Stimulated activated CD4-positive, alpha-beta T cell treated with anti-CD3 and anti-CD28 coated beads, Interleukin-4, amount 100 ng/mL, for 24 hours (primary cell): Measurements from ENCODE around the gene ZNF850.
"Not testable (repeated sequence)": the region's sequence is repeated elsewhere in the genome, so short reads cannot be mapped to it uniquely, and the experiment has no call there.

Experiments
- DNase-seq: peaks from one replicate; pipeline ENCODE4 v3.0.0-alpha.2; 2020

The ZNF850 gene

DNA sequence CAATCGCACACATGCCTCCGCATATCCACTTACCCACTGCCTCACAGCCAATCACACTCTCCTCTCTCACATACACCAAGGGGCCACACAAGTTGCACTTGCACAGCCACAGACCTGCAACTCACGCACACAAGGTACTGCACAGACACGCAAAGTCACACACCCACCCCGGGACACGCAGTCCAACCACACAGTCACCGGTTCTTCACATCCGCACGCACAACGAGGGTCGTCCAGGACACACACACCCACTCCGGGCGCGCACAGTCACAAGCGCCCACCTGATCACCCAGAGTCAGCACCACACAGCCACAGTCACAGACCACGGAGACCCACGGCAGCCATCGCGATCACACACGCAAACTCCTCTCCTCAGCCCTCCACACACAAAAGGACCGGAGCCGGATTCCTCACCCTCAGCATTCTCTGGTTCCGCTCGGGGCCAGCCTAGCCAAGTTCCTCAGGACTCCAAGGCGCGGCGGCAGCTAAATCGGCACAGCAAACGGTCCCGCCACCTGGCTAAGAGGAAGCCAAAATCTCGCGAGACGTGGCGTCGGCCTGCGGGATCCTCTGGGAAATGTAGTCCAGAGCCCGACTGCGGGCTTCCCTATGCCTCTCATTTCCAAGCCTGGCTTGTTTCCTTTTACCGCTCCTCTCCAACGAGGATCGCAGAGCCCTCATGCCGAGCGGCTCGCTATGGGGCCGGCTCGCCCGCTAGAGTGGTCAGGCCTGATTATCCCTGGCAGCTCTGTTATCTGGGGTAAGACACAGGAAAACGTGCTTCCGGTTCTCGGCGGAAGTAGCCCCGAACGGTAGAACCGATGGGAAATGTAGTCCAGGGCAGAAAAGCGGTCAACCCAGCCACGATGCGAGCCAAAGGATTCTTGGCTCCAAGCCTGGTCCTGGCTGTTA lies at the start of gene ZNF850:
Gene ZNF850 (minus strand): TSS at position 497 of the 912 bp plus-strand sequence. CDS start 10,201 bp downstream, outside the sequence.
- DNase-seq, result peak; percentile 96

DNA sequence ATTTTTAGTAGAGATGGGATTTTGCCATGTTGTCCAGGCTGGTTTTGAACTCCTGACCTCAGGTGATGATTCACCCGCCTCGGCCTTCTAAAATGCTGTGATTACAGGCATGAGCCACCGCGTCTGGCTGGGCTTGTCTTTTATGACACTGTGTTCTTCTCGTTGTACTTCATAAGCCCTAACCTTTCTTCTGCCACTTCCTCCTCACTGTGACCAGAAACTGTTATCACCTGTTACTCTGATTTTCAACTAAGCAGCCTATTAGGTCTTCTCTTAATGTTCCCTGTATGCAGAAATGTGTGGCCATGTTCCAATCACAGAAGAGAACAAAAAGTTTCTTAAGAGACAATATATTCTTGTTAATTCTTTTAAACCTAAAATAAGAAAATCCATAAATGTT lies 49.2 kb upstream of the ZNF850 start:
- DNase-seq, result no peak

GRCh38 chr19:36819130-36819630 lies 46.6 kb upstream of the ZNF850 start:
- no peak for DNase-seq

DNA sequence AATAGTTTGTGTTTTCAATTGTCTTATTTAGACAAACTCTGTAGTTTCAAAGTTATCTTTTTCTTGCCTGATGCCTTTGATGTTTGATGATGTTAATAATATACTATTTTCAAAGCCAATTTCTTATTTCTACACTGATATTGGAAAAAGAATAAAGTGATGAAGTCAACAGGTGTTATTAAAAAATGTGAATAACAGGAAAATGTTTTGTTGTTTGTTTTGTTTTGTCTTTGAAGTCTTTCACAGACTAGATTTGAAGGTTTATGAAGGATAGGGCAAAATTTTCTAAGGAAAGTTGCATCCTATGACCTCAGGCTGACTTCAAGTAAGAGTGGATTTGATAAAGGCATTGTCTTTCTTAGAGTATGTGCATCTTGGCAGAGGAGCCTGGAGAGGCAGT lies 34.4 kb upstream of the ZNF850 start:
- no peak for DNase-seq

GRCh38 chr19:36805364-36805763 lies 32.8 kb upstream of the ZNF850 start:
- DNase-seq, result no peak

GRCh38 chr19:36797786-36798108 lies 25.1 kb upstream of the ZNF850 start:
- no peak for DNase-seq

DNA sequence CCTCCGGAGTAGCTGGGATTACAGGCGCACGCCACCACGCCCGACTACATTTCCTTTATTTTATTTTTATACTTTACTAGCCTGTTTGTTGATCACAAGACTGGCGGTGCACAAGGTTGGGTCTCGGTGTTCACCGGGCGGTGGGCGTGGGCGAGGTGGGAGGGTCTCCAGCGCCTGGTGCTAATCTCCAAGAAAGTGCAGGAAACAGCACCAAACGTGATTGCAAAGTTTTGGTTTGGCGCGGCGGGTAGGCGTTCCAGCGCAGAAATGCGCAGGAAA lies 24.0 kb upstream of the ZNF850 start:
- DNase-seq, result no peak

DNA sequence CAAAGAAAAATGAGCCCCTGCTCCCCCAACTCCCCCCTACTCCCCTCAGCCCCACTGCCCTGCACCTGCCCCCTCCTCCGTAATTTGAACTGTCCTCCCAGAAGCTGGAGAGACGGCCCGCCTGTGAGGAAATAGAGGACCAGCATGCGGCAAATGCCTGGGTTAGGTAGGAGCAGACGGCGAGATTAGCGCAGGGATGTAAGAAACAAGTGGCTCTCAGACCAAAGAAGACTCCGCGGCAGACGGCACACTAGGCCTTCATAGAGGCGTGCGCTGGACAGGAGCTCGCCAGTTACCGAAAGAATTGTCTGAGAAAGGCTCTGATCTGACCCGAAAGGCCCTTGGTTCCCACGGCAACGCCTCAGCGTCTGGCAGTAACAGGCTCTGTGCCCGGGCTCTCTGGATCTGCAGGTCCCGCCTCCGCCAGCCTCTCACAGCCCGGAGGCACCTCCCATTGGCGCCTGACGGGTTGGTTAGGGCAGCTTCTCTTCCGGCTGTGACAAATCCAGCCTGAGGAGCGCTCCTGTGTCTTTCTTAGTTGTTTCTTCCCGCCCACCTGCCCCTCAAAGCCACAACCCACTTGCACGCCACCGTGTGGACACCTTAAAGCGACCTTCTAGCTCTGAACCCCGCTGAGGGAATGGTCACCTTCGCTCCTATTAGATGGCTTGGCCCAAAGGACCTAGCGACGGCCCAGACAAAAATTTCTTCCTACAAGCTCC lies 19.0 kb upstream of the ZNF850 start:
- DNase-seq, result not testable (repeated sequence)

DNA sequence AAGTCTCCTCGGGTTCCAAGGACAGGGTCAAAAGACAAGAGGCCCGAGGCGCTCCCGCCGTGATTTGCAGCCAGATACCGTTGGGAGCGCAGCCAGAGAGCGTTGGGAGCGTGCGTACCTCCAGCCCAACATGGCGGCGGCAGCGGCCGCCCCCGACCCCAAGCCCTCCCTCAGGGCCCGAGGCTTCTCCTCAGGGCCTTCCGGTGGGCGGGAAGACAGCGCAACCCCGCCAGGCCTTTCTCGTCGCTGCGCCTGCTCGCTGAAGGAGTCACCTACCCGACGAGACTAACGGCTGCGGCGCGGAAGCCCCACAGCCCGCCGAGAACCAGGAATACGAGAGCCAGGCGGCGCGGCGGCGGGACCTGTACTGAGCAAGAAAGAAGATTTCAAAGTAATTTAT lies 3.2 kb upstream of the ZNF850 start:
- DNase-seq, result no peak

GRCh38 chr19:36773223-36773579 lies 594 bp upstream of the ZNF850 start:
- DNase-seq, result no peak

DNA sequence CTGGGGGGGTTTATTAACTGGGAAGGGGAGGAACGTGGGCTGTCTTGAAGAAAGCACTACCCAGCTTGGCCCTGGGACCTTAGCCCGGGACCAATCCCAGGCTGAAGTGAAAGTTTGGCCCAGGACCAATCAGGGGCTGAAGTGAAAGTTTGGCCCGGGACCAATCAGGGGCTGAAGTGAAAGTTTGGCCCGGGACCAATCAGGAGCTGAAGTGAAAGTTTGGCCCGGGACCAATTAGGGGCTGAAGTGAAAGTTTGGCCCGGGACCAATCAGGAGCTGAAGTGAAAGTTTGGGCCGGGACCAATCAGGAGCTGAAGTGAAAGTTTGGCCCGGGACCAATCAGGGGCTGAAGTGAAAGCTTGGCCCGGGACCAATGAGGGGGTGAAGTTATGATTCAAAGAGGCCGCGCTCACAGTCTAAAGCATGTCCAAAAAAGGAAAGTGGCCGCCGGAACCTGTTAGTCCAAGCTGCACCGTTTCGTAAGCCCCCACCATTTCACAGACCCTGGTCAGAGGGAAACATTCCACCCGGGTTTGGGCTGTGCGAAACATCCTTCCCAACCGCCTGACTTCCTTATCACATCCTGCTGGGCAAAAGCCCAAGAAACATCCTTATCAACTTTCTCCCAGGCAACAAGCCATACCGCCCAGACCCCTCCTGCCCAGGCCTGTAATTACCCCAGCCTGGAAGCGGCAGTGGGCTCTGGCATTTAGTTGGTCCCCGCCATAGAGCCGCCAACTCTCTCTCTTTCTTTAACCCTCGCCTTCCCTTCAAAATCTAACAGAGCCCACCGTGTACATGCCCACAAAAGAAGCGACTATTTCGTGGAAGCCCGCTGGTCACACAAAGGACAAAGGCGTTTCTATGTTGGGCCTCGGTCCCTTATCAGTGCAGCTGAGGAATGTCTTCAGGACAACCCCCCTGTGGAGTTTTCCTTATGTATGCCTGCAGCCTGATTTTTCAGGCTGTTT lies 1.1 kb downstream of the ZNF850 start:
- DNase-seq, result peak; percentile 16

DNA sequence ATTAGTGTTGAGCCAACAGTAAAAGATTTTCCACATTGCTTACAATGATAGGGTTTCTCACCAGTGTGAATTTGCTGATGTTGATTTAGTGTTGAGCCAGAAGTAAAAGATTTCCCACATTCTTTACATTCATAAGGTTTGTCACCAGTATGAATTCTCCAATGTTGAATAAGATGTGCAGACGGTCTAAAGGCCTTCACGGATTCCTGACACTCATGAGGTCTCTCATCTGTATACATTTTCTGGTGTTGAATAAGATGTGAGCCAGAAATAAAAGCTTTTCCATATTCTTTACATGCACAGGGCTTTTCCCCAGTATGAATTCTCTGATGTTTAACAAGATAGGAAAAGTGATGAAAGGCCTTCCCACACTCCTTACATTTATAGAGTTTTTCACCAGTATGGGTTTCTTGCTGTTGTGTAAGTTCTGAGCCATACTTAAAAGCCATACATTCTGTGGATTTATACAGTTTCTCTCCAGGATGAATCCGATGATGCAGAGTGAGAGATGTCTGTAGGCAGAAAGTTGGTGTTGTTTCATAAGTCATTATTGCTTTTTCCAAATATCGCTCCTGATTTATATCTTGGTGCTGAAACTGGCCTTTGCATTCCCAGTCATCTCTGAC lies 22.4 kb downstream of the ZNF850 start:
- DNase-seq, result no peak

DNA sequence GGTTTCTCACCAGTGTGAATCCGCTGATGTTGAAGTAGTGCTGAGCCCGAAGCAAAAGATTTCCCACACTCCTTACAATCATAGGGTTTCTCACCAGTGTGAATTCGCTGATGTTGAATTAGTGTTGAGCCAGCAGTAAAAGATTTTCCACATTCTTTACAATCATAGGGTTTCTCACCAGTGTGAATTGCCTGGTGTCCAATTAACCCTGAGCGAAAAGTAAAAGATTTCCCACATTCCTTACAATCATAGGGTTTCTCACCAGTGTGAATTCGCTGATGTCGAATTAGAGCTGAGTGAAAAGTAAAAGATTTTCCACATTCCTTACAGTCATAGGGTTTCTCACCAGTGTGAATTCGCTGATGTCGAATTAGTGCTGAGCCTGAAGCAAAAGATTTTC lies 23.0 kb downstream of the ZNF850 start:
- not testable (repeated sequence) for DNase-seq

DNA sequence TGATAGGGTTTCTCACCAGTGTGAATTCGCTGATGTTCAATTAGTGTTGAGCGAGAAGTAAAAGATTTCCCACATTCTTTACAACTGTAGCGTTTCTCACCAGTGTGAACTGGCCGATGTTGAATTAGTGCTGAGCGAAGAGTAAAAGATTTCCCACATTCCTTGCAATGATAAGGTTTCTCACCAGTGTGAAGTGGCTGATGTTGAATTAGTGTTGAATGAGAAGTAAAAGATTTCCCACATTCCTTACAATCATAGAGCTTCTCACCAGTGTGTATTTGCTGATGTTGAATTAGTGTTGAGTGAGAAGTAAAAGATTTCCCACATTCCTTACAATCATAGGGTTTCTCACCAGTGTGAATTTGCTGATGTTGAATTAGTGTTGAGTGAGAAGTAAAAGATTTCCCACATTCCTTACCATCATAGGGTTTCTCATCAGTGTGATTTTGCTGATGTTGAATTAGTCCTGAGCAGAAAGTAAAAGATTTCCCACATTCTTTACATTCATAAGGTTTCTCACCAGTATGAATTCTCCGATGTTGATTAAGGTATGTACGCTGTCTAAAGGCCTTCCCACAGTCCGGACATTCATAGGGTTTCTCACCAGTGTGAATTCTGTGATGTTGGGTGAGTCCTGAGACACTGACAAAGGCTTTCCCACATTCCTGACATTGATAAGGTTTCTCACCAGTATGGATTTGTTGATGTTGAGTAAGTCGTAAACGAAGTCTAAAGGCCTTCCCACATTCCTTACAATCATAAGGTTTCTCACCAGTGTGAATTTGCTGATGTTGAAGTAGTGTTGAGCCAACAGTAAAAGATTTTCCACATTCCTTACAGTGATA lies 24.0 kb downstream of the ZNF850 start:
- no peak for DNase-seq

GRCh38 chr19:36747750-36748149 lies 24.9 kb downstream of the ZNF850 start:
- DNase-seq, result no peak

GRCh38 chr19:36745870-36746269 lies 26.7 kb downstream of the ZNF850 start:
- DNase-seq, result no peak

GRCh38 chr19:36736166-36736565 lies 36.4 kb downstream of the ZNF850 start:
- DNase-seq, result not testable (repeated sequence)

GRCh38 chr19:36719687-36720556 lies 52.7 kb downstream of the ZNF850 start:
- no peak for DNase-seq

DNA sequence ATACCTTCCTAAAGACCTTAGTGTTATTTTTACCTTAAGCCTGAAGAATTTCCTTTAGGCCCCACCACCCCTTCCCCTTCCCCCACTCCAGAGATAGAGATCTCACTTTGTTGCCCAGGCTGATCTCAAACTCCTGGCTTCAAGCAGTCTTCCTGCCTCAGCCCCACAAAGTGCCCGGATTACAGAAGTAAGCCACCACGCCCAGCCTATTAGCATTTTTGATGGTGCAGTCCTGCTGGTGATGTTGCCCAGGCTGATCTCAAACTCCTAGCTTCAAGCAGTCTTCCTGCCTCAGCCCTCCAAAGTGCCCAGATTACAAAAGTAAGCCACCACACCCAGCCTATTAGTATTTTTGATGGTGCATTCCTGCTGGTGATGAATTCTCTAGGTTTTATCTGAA lies 63.2 kb downstream of the ZNF850 start:
- DNase-seq, result no peak

DNA sequence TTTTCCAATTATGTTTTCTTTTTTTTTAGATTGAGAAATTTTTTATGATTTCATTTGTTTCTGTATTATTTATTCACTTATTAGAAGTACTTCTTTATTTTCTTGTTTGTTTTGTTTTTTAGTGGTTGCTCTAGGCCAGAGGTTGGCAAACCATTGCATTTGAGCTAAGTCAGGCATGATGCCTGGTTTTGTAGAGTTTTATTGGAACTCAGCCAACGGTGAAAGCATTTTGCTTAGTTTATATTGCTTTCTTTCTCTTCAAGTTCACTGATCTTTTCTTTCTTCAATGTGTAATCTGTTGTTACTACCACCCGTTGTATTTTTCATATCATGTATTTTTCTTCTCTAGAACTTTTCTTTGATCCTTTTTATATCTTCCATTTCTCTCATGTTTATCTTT lies 65.5 kb downstream of the ZNF850 start:
- DNase-seq, result no peak

- no peak for DNase-seq
Measured at GRCh38 chr19:36688058-36688457, 84.5 kb downstream of the ZNF850 start.
